Ovary (tissue), 9 donors: ENCODE data around the gene ANKRD44. TPM values are rescaled to one million over a fixed set of nuclear protein-coding genes. Genes with fewer than 3 reads are reported as not detected.

Source experiments
- DNase-seq, 5 donors: peaks; one replicate each; pipeline ENCODE4 v3.0.0-alpha.2; 2019 to 2020
- H3K27ac ChIP-seq, 2 donors: fragments of 200-600 bp; one replicate each; pipeline versions ENCODE4 v1.5.1 to v1.8.0; 2019 to 2022
- H3K27me3 ChIP-seq: fragments of 200-600 bp; one replicate; pipeline ENCODE4 v1.8.0; 2022
- H3K36me3 ChIP-seq: fragments of 200-600 bp; sonication (generic); one replicate; pipeline ENCODE4 v1.5.1; 2019
- H3K4me1 ChIP-seq: one replicate; pipeline ENCODE4 v1.8.1; 2013; ENCODE audit warnings: mild to moderate bottlenecking, moderate library complexity; ENCODE audit not compliant: insufficient read depth
- H3K4me3 ChIP-seq: fragments of 200-600 bp; sonication (generic); one replicate; pipeline ENCODE4 v1.5.1; 2017
- H3K9me3 ChIP-seq, 2 donors: fragments of 200-600 bp in 1 of 2; sonication (generic) in 1 of 2; one replicate each; pipeline versions ENCODE4 v1.5.1 to v1.8.1; 2013 to 2019; ENCODE audit warnings: mild to moderate bottlenecking in 1 of 2, moderate library complexity in 1 of 2
- CTCF ChIP-seq, 3 donors: fragments of 450-650 bp in 2 of 3; fragments of 200-600 bp in 1 of 3; IDR thresholded peaks; one replicate each; pipeline versions ENCODE4 v1.5.1 to v1.8.0; 2016 to 2022; ENCODE audit warnings: antibody characterized with exemption in 3 of 3, mild to moderate bottlenecking in 1 of 3
- EP300 ChIP-seq: sonication (generic); formaldehyde crosslinking; IDR thresholded peaks from one replicate; pipeline ENCODE4 v1.6.1; 2017; ENCODE audit warnings: antibody characterized with exemption
- POLR2A ChIP-seq: fragments of 450-650 bp; IDR thresholded peaks from one replicate; pipeline ENCODE4 v1.6.1; 2017; ENCODE audit warnings: antibody characterized with exemption, mild to moderate bottlenecking, moderate library complexity
- WGBS, 3 donors: extraction: QIAGEN DNeasy Blood & Tissue Kit in 1 of 3; methylation state at CpG; one replicate each; pipeline versions ENCODE4 v1.1.5 to v1.1.7; 2013 to 2017; 5-methylcytosine and 5-hydroxymethylcytosine counted together
- intact Hi-C, 4 donors: fragments of 100-400 bp; cut with DNase I; formaldehyde crosslinking; loops; one replicate each; pipeline versions ENCODE4 v1.11.0 to v1.15.1; 2022 to 2023
- polyA plus RNA-seq, 2 donors: library from polyadenylated mRNA; stranded (reverse); fragments of 200-250 nt in 1 of 2; fragments of 350-450 nt in 1 of 2; fragmentation: Illumina TruSeq in 1 of 2; extraction: RNeasy Lipid Tissue Mini Kit (QIAGEN cat#74804) in 1 of 2; gene quantifications; one replicate each; pipeline ENCODE4 v1.2.3, GENCODE V29; 2013 to 2014
- total RNA-seq, 7 donors: library from RNA; depleted of rRNA in 2 of 7; stranded (reverse); fragments of >200 nt in 2 of 7; fragmentation: NEBNext Ultra II Directional in 3 of 7; extraction: Animal tissue kit (Norgen Biotek cat#: 25700) in 3 of 7; gene quantifications; one replicate each; pipeline versions ENCODE4 v1.1.0 to v1.2.4, GENCODE V29; 2016 to 2023
- donor health status: DM: no; HTN: no; CAD: no; lungs with moderate emphysema.
- donor health status: DM: no; HTN: no; CAD: no.
- donor health status: Bipolar disorder and iron deficiency.
- donor health status: DM: yes; HTN: yes; CAD: no.
- donor health status: DM: no; HTN: no; CAD: no.
- donor health status: DM: yes; HTN: yes; CAD: no.

The ANKRD44 gene
- total and polyA plus RNA-seq, 9 donors = 2.6 to 60.0 (median 11.1) TPM

GRCh38 chr2:197268786-197269584 lies 41.6 kb downstream of the ANKRD44 start:
- no peak for TF ChIP-seq POLR2A
- no peak for TF ChIP-seq CTCF (IDR thresholded peaks at IDR 0.05)
- no peak for TF ChIP-seq EP300
- H3K4me3 ChIP-seq = no peak overlapping the region
- no peaks in the 10 kb centered on the region for H3K27me3 ChIP-seq
- H3K36me3 ChIP-seq = no peaks in the 10 kb centered on the region
- intact Hi-C loops = no loop called here
- no peak overlapping the region for H3K27ac ChIP-seq
- WGBS, 3 donors = 45 to 57% (median 54%) methylated on average over 7 of the region's 7 CpGs
- peaks cover 2% of the 10 kb centered on the region for H3K4me1 ChIP-seq
- no peak for DNase-seq
- no peaks in the 10 kb centered on the region for H3K9me3 ChIP-seq

GRCh38 chr2:197266477-197266876 lies 44.1 kb downstream of the ANKRD44 start:
- Histone ChIP-seq H3K4me3 (no peak overlapping the region), H3K27ac (no peak overlapping the region), H3K27me3 (no peaks in the 10 kb centered on the region), H3K9me3 (no peaks in the 10 kb centered on the region), H3K36me3 (no peaks in the 10 kb centered on the region), H3K4me1 (no peaks in the 10 kb centered on the region)
- WGBS, 3 donors = 77 to 82% (median 81%) methylated on average over 3 of the region's 3 CpGs
- DNase-seq = no peak
- TF ChIP-seq EP300 (no peak), POLR2A (no peak), CTCF (IDR thresholded peaks at IDR 0.05) (no peak)
- intact Hi-C loops = no loop called here

GRCh38 chr2:197265924-197266323 lies 44.7 kb downstream of the ANKRD44 start:
- no peaks in the 10 kb centered on the region for H3K4me1 ChIP-seq
- H3K9me3 ChIP-seq = no peaks in the 10 kb centered on the region
- H3K4me3 ChIP-seq = no peak overlapping the region
- no peak overlapping the region for H3K27ac ChIP-seq
- no peak for DNase-seq
- WGBS, 3 donors = 80 to 85% (median 80%) methylated on average over 5 of the region's 5 CpGs
- no peaks in the 10 kb centered on the region for H3K36me3 ChIP-seq
- intact Hi-C loops = no loop called here
- TF ChIP-seq EP300 = no peak
- TF ChIP-seq POLR2A = no peak
- no peaks in the 10 kb centered on the region for H3K27me3 ChIP-seq

- no peak overlapping the region for H3K27ac ChIP-seq
- DNase-seq = no peak
- no peaks in the 10 kb centered on the region for H3K4me1 ChIP-seq
- H3K9me3 ChIP-seq = no peaks in the 10 kb centered on the region
- intact Hi-C loops = no loop called here
- no peaks in the 10 kb centered on the region for H3K36me3 ChIP-seq
- TF ChIP-seq POLR2A = no peak
- no peak for TF ChIP-seq EP300
- TF ChIP-seq CTCF (IDR thresholded peaks at IDR 0.05) = no peak
- H3K27me3 ChIP-seq = no peaks in the 10 kb centered on the region
- WGBS, 3 donors = 87 to 90% (median 87%) methylated on average over 4 of the region's 4 CpGs
- H3K4me3 ChIP-seq = no peak overlapping the region
Measured at GRCh38 chr2:197265036-197265435, 45.5 kb downstream of the ANKRD44 start.

GRCh38 chr2:197264332-197264731 lies 46.2 kb downstream of the ANKRD44 start:
- TF ChIP-seq EP300 (no peak), CTCF (IDR thresholded peaks at IDR 0.05) (no peak), POLR2A (no peak)
- no peaks in the 10 kb centered on the region for H3K4me1 ChIP-seq
- no peaks in the 10 kb centered on the region for H3K9me3 ChIP-seq
- no peak overlapping the region for H3K27ac ChIP-seq
- H3K36me3 ChIP-seq = no peaks in the 10 kb centered on the region
- no peaks in the 10 kb centered on the region for H3K27me3 ChIP-seq
- DNase-seq = no peak
- intact Hi-C loops = no loop called here
- H3K4me3 ChIP-seq = no peak overlapping the region
- 77 to 79% (median 77%) methylated on average over 5 of the region's 5 CpGs for WGBS, 3 donors
